Thymus (tissue), 2 donors: ENCODE results near the gene TMEM128. TPM values are rescaled to one million over a fixed set of nuclear protein-coding genes. Genes with fewer than 3 reads are reported as not detected.

ENCODE experiments used
- polyA plus RNA-seq: library from polyadenylated mRNA; stranded (reverse); fragments of 200-250 nt; gene quantifications from one replicate; pipeline ENCODE4 v1.2.3, GENCODE V29; 2013
- total RNA-seq: library from RNA; stranded (reverse); fragments of 120-200 nt; gene quantifications from one replicate; pipeline ENCODE4 v1.2.4, GENCODE V29; 2013
- donor health status: healthy.

TMEM128 gene
- total and polyA plus RNA-seq, 2 donors = 30.3 to 47.6 TPM

Other genes starting within 250 kb of the TMEM128 start
- gene OTOP1, start 21.3 kb downstream of the TMEM128 start, total RNA-seq = 0.05 TPM
- 0.21 TPM for gene OTOP1, start 21.3 kb downstream of the TMEM128 start, polyA plus RNA-seq
- 29.5 TPM for gene LYAR, start 41.9 kb upstream of the TMEM128 start, total RNA-seq
- gene LYAR, start 41.9 kb upstream of the TMEM128 start, polyA plus RNA-seq = 15.3 TPM
- gene ZBTB49, start 42.0 kb upstream of the TMEM128 start, total RNA-seq = 4.5 TPM
- gene ZBTB49, start 42.0 kb upstream of the TMEM128 start, polyA plus RNA-seq = 5.5 TPM
- 2.6 TPM for gene NSG1, start 138.9 kb upstream of the TMEM128 start, total RNA-seq
- 7.6 TPM for gene NSG1, start 138.9 kb upstream of the TMEM128 start, polyA plus RNA-seq